Right lung (tissue), 5 donors: Measurements from ENCODE around the gene ACTR1B. TPM values are rescaled to one million over a fixed set of nuclear protein-coding genes. Genes with fewer than 3 reads are reported as not detected.
"Not testable (repeated sequence)": the region's sequence is repeated elsewhere in the genome, so short reads cannot be mapped to it uniquely, and the experiment has no call there.

Experiments
- DNase-seq, 2 donors: peaks; one replicate each; pipeline ENCODE4 v3.0.0-alpha.2; 2013
- polyA plus RNA-seq, 5 donors: library from polyadenylated mRNA; unstranded; fragments of 120-200 nt; gene quantifications; one replicate each; pipeline versions ENCODE4 v1.2.1 to v1.2.3, GENCODE V29; 2013; ENCODE audit warnings: inconsistent platforms in 1 of 5, low replicate concordance in 1 of 5; ENCODE audit not compliant: insufficient read length in 5 of 5, insufficient read depth in 1 of 5

The ACTR1B gene
- polyA plus RNA-seq, 5 donors: 38.3 to 60.3 (median 50.0) TPM

DNA sequence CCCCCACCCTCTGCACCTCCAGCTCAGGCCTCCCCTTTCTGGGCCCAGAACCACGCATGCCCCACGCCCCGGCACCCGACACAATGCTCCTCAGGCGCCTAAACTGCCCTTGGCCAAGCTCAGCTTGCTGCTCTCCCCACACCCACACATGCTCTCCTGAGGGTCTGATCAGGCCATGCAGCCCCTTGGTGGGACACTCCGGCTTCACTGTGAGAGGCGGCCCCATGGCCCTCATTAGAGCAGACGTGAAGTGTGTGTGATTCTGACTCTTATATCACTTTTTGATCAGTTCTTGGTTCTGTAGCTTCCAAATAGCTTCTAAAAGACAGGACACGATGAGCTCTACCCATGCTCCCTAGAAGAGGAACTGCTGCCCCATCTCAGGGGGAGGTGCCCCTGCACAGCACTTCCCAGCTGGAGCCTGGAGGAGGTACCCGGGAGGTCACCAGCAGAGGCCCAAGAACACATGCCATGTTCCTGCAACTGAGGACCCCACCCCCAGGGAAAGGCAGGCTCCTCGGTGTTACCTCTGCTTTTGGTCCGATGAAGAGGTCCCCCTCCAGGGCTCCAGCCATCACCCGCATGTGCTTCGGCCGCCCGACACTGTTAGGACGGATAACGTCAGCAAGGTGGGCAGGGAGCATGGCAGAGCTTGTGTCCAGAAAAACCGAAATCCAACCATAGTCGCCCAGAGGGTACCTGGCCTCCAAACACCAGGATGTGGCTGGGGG, 3.6 kb downstream of the ACTR1B start:
- no peak for DNase-seq

GRCh38 chr2:97659256-97660043, 4.4 kb downstream of the ACTR1B start:
- DNase-seq: no peak

GRCh38 chr2:97658691-97659157, 5.1 kb downstream of the ACTR1B start:
- DNase-seq: no peak

DNA sequence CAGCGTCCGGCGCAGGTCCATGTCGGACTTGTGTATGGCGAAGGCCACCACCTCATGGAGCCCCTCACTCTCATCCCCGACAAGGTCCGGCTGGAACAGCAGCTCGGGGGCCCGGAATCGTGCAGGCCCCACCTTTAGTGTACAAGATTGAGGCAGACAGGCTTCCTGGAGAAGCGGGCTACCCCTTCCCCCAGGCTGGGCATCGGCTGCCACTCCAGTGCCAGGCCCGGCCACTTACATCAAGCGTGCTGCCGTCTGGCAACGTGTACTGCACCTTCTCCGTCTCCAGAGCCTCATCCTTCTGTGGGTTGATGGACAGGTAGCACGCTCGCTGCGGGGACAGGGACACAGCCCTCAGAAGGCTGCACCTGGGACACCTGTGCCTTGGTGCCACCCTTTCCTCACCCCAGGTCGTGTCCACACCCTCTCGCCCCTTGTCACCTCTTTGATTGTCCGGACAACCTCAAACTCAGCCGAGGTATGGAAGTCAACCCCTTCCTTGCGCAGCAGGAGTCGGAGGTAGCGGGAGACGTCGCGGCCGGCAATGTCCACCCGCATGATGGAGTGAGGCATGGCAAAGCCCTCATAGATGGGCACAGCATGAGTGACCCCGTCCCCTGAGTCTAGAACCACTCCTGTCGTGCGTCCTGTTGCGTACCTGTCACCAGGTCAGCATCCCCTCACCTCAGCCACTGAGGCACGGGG, 5.7 kb downstream of the ACTR1B start:
- no peak for DNase-seq

DNA sequence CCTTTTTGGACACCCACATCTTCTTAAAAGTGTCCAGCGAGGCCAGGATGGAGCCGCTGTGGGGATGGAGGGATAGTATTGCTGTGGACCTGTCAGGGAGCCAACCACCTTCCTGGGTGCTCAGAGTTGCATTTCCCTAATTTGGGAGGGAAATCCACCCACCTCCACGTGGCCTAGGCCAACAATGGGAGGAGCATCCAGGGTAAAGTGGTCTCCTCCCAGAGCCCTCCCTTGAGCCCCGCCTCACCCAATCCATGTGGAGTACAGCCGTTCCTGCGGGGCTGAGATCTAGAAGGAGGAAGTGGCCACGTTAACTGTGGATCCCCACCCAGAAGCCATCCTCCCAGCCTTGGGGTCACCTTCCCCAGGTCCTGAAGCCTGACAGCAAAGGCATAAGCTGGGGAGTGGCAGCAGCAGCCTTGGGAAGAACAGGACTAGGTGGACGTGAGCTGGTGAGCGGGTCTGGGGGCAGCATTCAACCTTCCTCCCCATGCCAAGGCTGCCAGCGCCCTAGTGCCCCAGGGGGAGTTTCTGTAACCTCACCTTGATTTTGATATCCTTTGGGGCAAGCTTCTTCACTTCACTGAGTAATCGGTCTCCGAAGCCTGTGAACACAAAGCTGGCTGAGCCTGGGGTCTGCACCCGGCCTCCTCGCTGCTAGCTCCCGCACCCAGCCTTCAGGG, 6.8 kb downstream of the ACTR1B start:
- DNase-seq: no peak

- DNase-seq: no peak
Measured at GRCh38 chr2:97656129-97656755, 7.6 kb downstream of the ACTR1B start.

GRCh38 chr2:97654791-97655190, 9.1 kb downstream of the ACTR1B start:
- DNase-seq: no peak

- DNase-seq: no peak
Measured at GRCh38 chr2:97654309-97654708, 9.5 kb downstream of the ACTR1B start.

GRCh38 chr2:97653874-97654273, 10.0 kb downstream of the ACTR1B start:
- DNase-seq: no peak

DNA sequence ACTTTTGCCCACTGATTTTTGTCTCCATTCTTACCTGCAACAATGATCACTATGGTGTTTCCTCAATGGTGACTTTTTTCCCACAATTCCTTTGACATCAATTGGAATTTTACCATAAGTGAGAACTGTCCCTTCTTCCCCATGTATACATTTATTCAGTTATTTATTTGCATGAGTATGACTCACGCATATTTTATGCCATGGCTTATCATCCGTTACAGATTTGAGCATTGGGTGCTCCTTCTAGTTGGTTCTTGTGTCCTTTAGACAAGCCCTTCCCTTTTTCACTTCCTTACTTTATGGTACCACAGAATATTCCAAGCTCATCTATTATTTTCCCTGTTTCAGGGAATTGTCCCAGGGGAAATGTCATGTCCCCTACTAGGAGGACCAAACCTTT, 10.4 kb downstream of the ACTR1B start:
- no peak for DNase-seq

DNA sequence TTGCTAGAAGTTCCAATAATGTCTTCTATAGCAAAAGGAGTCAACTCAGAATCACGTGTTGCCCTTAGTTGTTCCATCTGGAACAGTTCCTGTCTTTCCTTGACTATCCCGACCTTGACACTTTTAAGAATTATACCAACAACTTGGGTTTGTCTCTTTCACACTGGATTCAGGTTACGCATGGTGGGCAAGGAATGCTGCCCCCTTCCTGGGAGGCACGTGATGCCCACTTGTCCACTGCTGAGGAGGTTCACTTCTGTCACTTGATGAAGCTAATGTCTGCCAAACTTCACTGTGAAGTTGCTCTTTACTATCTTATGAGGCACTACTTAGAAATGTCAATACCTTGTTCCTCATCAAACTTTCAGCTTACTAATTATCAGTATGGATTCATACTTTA, 12.7 kb downstream of the ACTR1B start:
- DNase-seq: no peak

- no peak for DNase-seq
Measured at GRCh38 chr2:97646977-97647376, 16.9 kb downstream of the ACTR1B start.

GRCh38 chr2:97645695-97646629, 17.9 kb downstream of the ACTR1B start, which contains the start of gene COX5B:
COX5B (plus strand) TSS chr2:97646062; CDS start chr2:97646087, 25 bp downstream.
- DNase-seq: peak; percentile 96 to 97

DNA sequence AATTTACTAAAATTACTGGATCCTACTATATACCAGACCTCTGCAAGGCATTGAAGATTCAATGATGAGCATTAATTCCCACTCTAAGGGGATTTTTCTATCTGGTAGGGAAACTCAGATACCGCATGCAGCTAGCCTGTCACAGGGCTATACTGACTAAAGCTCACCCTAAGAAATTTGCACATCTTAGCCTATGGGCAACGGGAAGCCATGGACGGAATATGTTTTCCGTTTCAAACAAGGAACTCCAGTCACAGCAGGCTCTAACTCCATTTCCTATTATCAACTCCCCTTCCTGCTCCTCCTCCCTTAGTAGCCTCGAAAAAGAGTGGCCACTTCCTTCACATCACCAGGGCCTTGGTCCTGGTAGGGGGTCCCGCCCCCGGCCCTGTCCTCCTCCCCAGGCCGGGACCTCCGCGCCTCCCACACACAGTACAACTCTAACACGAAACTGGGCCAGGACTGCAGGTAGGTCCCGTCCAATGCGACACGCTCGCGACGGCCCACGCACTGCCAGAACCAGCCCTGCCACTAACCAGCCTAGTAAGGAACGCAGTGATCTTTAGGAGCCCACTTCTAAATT, 18.6 kb downstream of the ACTR1B start:
- DNase-seq: peak in 1 of 2 donors; percentile 20

DNA sequence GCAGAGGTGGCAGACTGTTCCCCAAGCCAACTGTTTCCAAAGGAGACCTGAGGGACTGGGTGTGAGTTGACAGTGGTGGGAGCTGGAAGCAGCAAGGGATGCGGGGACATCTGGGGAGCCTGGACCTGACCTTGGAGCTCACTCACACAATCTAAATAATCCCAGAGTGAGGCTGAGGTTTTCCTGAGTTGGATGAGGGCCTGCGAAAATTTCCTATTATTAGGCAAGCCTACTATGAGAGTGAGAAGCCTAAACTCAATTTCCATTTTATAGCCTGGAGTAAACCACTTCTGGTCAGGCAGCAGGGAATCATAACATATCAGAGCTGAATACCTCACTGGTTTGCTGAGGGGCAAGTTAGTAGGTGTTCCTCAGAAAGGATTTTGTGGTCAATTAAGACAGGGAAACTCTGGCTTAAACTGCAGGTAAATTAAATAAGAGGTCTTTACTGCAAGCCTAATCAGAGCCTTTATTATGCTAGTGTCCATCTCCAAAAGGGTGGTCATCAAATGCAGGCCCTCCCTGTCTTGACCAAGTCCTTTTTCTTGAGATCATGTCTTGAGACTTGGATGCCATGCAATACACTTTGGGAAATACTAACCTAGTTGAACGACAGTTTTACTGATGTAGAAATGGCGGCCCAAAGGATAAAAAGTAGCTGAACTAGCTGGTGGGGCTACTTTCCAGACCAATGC, 19.7 kb downstream of the ACTR1B start:
- DNase-seq: no peak

DNA sequence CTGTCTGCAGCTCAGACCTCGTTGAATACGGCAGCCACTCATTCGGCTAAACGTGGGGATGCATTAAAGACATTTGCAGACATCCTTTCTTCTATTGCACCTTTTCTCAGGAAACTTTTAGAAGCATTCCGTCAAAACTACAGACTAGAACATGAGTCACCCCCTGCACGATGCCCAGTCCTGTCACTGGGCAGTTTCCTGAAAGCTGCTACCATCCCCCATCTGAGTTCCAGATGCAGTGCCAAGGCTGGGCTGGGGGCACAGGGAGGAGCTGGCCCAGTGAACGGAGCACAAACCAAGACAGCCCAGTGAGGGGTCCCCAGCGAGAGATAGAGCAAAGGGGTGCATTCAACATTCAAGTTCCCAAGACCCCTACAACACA, 37.8 kb downstream of the ACTR1B start:
- not testable (repeated sequence) for DNase-seq

DNA sequence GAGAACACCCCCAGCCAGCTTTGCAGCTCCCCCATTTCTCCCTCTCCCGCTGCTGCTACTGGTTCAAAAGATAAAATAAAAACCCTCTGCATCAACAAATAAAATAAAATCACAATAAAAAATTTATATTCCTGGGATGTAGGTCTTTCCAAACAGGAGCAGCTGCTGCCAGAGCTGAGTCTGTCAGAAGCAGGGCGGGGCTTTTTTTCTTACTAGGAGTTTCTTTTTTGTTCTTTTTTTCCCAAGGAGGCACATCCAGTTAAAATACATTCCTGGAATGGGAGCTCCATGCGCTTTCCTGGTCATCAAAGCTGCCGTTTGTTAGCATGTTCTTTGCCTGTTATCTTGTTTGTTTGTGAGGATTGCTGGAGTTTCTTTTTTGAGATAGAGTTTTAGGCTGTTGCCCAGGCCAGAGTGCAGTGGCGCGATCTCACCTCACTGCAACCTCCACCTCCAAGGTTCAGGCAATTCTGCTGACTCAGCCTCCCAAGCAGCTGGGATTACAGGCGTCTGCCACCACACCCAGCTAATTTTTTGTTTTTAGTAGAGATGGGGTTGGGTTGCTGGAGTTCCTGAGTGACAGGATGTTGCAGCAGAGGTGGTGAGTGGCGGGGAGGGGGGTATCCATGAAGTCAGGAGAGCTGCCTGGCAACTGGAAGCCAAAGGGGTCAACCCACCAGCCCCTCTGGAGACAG, 38.3 kb downstream of the ACTR1B start:
- DNase-seq: not testable (repeated sequence)

DNA sequence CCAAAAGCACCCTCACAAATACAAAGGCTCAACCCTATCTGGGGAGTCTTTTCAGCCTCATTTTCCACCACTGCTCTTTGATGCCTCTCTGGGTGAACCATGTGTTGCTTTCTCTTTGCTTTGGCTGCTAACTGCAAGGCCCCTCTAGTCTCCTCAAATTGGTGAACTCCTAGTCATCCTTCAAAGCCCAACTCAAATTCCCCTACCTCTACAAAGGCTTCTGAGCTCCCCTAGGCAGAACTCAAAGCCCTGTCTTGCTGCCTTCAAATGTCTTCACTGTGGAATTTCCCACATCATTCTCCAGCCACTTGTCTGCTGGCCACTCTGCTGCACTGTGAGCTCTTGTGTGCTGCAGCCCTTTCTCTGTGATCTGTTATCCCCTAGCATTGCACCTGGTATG, 40.9 kb downstream of the ACTR1B start:
- DNase-seq: not testable (repeated sequence)
